H1 (cell line): ENCODE measurements around the gene ACER3. TPM values are rescaled to one million over a fixed set of nuclear protein-coding genes. Genes with fewer than 3 reads are reported as not detected.

Source experiments
- CTCF ChIA-PET: fragments of 300-600 bp; sonication (Branson Sonifier 250); formaldehyde crosslinking; loops from one replicate; lab custom pipeline; 2021; ENCODE audit not compliant: partially characterized antibody; lab: Charles Lee
- POLR2A ChIA-PET: fragments of 300-600 bp; sonication (Branson Sonifier 250); formaldehyde crosslinking; loops from one replicate; lab custom pipeline; 2021; ENCODE audit warnings: inconsistent platforms; ENCODE audit not compliant: partially characterized antibody; lab: Charles Lee
- DNase-seq, 2 experiments: peaks; one replicate each; pipeline versions ENCODE4 v3.0.0 to v3.0.0-alpha.2; 2010 to 2022; ENCODE audit warnings: low spot score in 2 of 2, low read depth in 1 of 2, mixed read lengths in 1 of 2
- FAIRE-seq: peaks from 2 replicates; lab custom pipeline; 2011; peaks lifted over from hg19 to GRCh38; lab: Jason Lieb, UNC
- H2AFZ ChIP-seq: 2 replicates; pipeline ENCODE4 v1.8.1; 2012; ENCODE audit warnings: low read length, inconsistent platforms
- H2AK5ac ChIP-seq: 2 replicates; pipeline ENCODE4 v1.6.1; 2013; ENCODE audit warnings: low read depth, low read length
- H2BK120ac ChIP-seq: replicated peaks from 2 replicates; pipeline ENCODE3; 2013; ENCODE audit warnings: low read depth, low read length, inconsistent platforms
- H2BK12ac ChIP-seq: 2 replicates; pipeline ENCODE4 v1.6.1; 2013; ENCODE audit warnings: low read depth, low read length
- H2BK15ac ChIP-seq: 2 replicates; pipeline ENCODE4 v1.6.1; 2013; ENCODE audit warnings: low read length
- H2BK20ac ChIP-seq: 2 replicates; pipeline ENCODE4 v1.6.1; 2013; ENCODE audit warnings: low read length
- H2BK5ac ChIP-seq: 2 replicates; pipeline ENCODE4 v1.6.1; 2013; ENCODE audit warnings: low read depth, low read length
- H3K14ac ChIP-seq: 2 replicates; pipeline ENCODE4 v1.6.1; 2013; ENCODE audit warnings: inconsistent platforms; ENCODE audit not compliant: insufficient read length
- H3K18ac ChIP-seq: 2 replicates; pipeline ENCODE4 v1.6.1; 2013; ENCODE audit warnings: low read length; ENCODE audit errors: extremely low read depth
- H3K23ac ChIP-seq: 2 replicates; pipeline ENCODE4 v1.6.1; 2013; ENCODE audit warnings: inconsistent platforms; ENCODE audit not compliant: insufficient read length
- H3K23me2 ChIP-seq: 2 replicates; pipeline ENCODE4 v1.6.1; 2013; ENCODE audit warnings: low read depth, low read length
- H3K27ac ChIP-seq: 2 replicates; pipeline ENCODE4 v1.6.1; 2011; ENCODE audit warnings: low read depth, low read length, inconsistent platforms
- H3K27me3 ChIP-seq, 4 experiments: replicated peaks in 1 of 4; 1 replicate in 1 of 4; 2 replicates in 3 of 4; pipeline versions ENCODE4 v1.6.1 to v1.8.1; 2011 to 2013; ENCODE audit warnings: low read length in 3 of 4, mild to moderate bottlenecking in 3 of 4, inconsistent platforms in 2 of 4, mixed read lengths in 2 of 4, moderate library complexity in 1 of 4; ENCODE audit not compliant: control insufficient read depth in 3 of 4, insufficient read depth in 3 of 4; ENCODE audit errors: extremely low read depth in 1 of 4
- H3K36me3 ChIP-seq, 4 experiments: 2 replicates each; pipeline versions ENCODE4 v1.6.1 to v1.8.1; 2011 to 2013; ENCODE audit warnings: mild to moderate bottlenecking in 4 of 4, low read length in 3 of 4, moderate library complexity in 2 of 4, control low read depth in 1 of 4, inconsistent platforms in 1 of 4; ENCODE audit not compliant: insufficient read depth in 4 of 4, control insufficient read depth in 2 of 4
- H3K4ac ChIP-seq: replicated peaks from 2 replicates; pipeline ENCODE3; 2013; ENCODE audit warnings: low read length, low read depth, mixed read lengths, inconsistent platforms; ENCODE audit not compliant: insufficient read length
- H3K4me1 ChIP-seq, 4 experiments: replicated peaks in 1 of 4; 1 replicate in 1 of 4; 2 replicates in 3 of 4; pipeline versions ENCODE4 v1.6.1 to v1.8.1; 2011 to 2013; ENCODE audit warnings: low read length in 3 of 4, inconsistent platforms in 2 of 4, mixed read lengths in 1 of 4; ENCODE audit not compliant: insufficient read depth in 4 of 4, control insufficient read depth in 3 of 4
- H3K4me2 ChIP-seq, 2 experiments: 2 replicates each; pipeline versions ENCODE4 v1.6.1 to v1.8.1; 2011 to 2013; ENCODE audit warnings: low read depth in 2 of 2, low read length in 2 of 2, control low read depth in 1 of 2, inconsistent platforms in 1 of 2, mild to moderate bottlenecking in 1 of 2; ENCODE audit not compliant: insufficient read depth in 1 of 2
- H3K4me3 ChIP-seq, 4 experiments: fragments of 200-600, 300-600 bp in 1 of 4; sonication (generic), shearing (Covaris generic), sonication (Bioruptor Twin) in 1 of 4; 2 replicates each; pipeline versions ENCODE4 v1.5.1 to v1.8.1; 2011 to 2016; ENCODE audit warnings: low read length in 4 of 4, low read depth in 3 of 4, control low read depth in 2 of 4, inconsistent platforms in 2 of 4, mild to moderate bottlenecking in 2 of 4, mixed read lengths in 1 of 4, moderate library complexity in 1 of 4; ENCODE audit not compliant: insufficient read depth in 2 of 4; ENCODE audit errors: extremely low read depth in 1 of 4
- H3K56ac ChIP-seq: replicated peaks from 2 replicates; pipeline ENCODE3; 2013; ENCODE audit warnings: low read depth, mild to moderate bottlenecking, mixed read lengths, low read length, inconsistent platforms; ENCODE audit not compliant: insufficient read length
- H3K79me1 ChIP-seq: 2 replicates; pipeline ENCODE4 v1.6.1; 2013; ENCODE audit warnings: low read depth, low read length, control low read depth
- H3K79me2 ChIP-seq, 2 experiments: 2 replicates each; pipeline versions ENCODE4 v1.6.1 to v1.8.1; 2012 to 2013; ENCODE audit warnings: low read length in 2 of 2, mild to moderate bottlenecking in 2 of 2, inconsistent platforms in 1 of 2; ENCODE audit not compliant: insufficient read depth in 2 of 2, control insufficient read depth in 1 of 2
- H3K9ac ChIP-seq, 4 experiments: replicated peaks in 1 of 4; 1 replicate in 1 of 4; 2 replicates in 3 of 4; pipeline versions ENCODE4 v1.6.1 to v1.8.1; 2011 to 2013; ENCODE audit warnings: low read depth in 3 of 4, low read length in 3 of 4, control low read depth in 2 of 4, mild to moderate bottlenecking in 2 of 4, moderate library complexity in 2 of 4, inconsistent platforms in 1 of 4; ENCODE audit errors: extremely low read depth in 1 of 4
- H3K9me3 ChIP-seq, 2 experiments: 2 replicates each; pipeline versions ENCODE4 v1.6.1 to v1.8.1; 2012 to 2013; ENCODE audit warnings: mild to moderate bottlenecking in 2 of 2, moderate library complexity in 2 of 2, control low read depth in 1 of 2, inconsistent platforms in 1 of 2, low read depth in 1 of 2, low read length in 1 of 2, mixed read lengths in 1 of 2; ENCODE audit not compliant: insufficient read depth in 2 of 2
- H4K20me1 ChIP-seq, 2 experiments: replicated peaks in 1 of 2; 2 replicates each; pipeline versions ENCODE3 to v1.8.1; 2011 to 2013; ENCODE audit warnings: inconsistent platforms in 2 of 2, low read length in 2 of 2, mild to moderate bottlenecking in 1 of 2; ENCODE audit not compliant: insufficient read depth in 2 of 2, control insufficient read depth in 1 of 2
- H4K5ac ChIP-seq: 2 replicates; pipeline ENCODE4 v1.6.1; 2013; ENCODE audit warnings: low read length, low read depth, mixed read lengths, inconsistent platforms; ENCODE audit not compliant: insufficient read length
- H4K8ac ChIP-seq: 2 replicates; pipeline ENCODE4 v1.8.0; 2013; ENCODE audit warnings: mild to moderate bottlenecking, moderate library complexity, low read length, inconsistent platforms; ENCODE audit not compliant: insufficient read depth; ENCODE audit errors: extremely low read depth
- H4K91ac ChIP-seq: replicated peaks from 2 replicates; pipeline ENCODE3; 2013; ENCODE audit warnings: low read length, mixed read lengths, inconsistent platforms; ENCODE audit not compliant: insufficient read length
- BACH1 ChIP-seq: IDR thresholded peaks from 2 replicates; pipeline ENCODE4 v1.6.1; 2012; ENCODE audit warnings: low read length, improper control_type of control experiment
- CBX5 ChIP-seq: fragments of 300-800, 300-1000 bp; sonication (generic); IDR thresholded peaks from 2 replicates; pipeline ENCODE4 v1.7.1; 2016; ENCODE audit warnings: antibody characterized with exemption, low read length, low read depth
- CBX8 ChIP-seq: fragments of 300-800, 300-1000 bp; sonication (generic); IDR thresholded peaks from 2 replicates; pipeline ENCODE4 v1.7.1; 2016; ENCODE audit warnings: low read depth, low read length, borderline replicate concordance
- FOSL1 ChIP-seq: IDR thresholded peaks from 2 replicates; pipeline ENCODE4 v1.6.1; 2011; ENCODE audit warnings: mild to moderate bottlenecking, low read depth, low read length, moderate library complexity; ENCODE audit not compliant: insufficient read depth
- GABPA ChIP-seq: IDR thresholded peaks from 2 replicates; pipeline ENCODE4 v1.6.1; 2011; ENCODE audit warnings: mild to moderate bottlenecking, low read length, moderate library complexity, borderline replicate concordance; ENCODE audit not compliant: insufficient read depth
- HDAC2 ChIP-seq, 2 experiments: fragments of 300-600 bp in 1 of 2; sonication (generic) in 1 of 2; IDR thresholded peaks; 2 replicates each; pipeline ENCODE4 v1.6.1; 2011 to 2012; ENCODE audit warnings: low read depth in 2 of 2, low read length in 2 of 2, mild to moderate bottlenecking in 2 of 2, moderate library complexity in 2 of 2, borderline replicate concordance in 1 of 2, inconsistent platforms in 1 of 2
- KDM1A ChIP-seq: fragments of 200-600, 300-600 bp; sonication (generic); IDR thresholded peaks from 2 replicates; pipeline ENCODE4 v1.7.1; 2016; ENCODE audit warnings: mild to moderate bottlenecking, low read length, borderline replicate concordance
- PHF8 ChIP-seq: fragments of 200-600 bp; sonication (generic); conservative IDR thresholded peaks from 2 replicates; pipeline ENCODE4 v1.7.1; 2012; ENCODE audit warnings: low read depth, mild to moderate bottlenecking, inconsistent platforms, low read length, moderate library complexity
- RXRA ChIP-seq: IDR thresholded peaks from 2 replicates; pipeline ENCODE4 v1.6.1; 2011; ENCODE audit warnings: low read depth, mild to moderate bottlenecking, low read length, moderate library complexity; ENCODE audit not compliant: insufficient read depth
- SP4 ChIP-seq: IDR thresholded peaks from 2 replicates; pipeline ENCODE4 v1.6.1; 2012; ENCODE audit warnings: low read length, inconsistent platforms
- SRF ChIP-seq: IDR thresholded peaks from 2 replicates; pipeline ENCODE4 v1.6.1; 2011; ENCODE audit warnings: mild to moderate bottlenecking, low read depth, low read length, moderate library complexity
- WGBS, 2 experiments: shearing (Covaris generic) in 1 of 2; methylation state at CpG; one replicate each; pipeline versions ENCODE4 v1.1.6 to v1.1.7; 2013 to 2015; ENCODE audit warnings: low lambda C conversion rate in 2 of 2, mixed read lengths in 2 of 2, inconsistent platforms in 1 of 2, low coverage in 1 of 2, missing lambda C conversion rate in 1 of 2; ENCODE audit not compliant: insufficient replicate concordance in 2 of 2, insufficient coverage in 1 of 2, insufficient read length in 1 of 2; ENCODE audit errors: extremely low coverage in 1 of 2, missing lambda C conversion rate in 1 of 2; 5-methylcytosine and 5-hydroxymethylcytosine counted together
- polyA plus RNA-seq, 7 experiments: library from polyadenylated mRNA; depleted of rRNA in 3 of 7; stranded (reverse) in 5 of 7; unstranded in 2 of 7; fragments of >200 nt in 5 of 7; fragments of 200-250 nt in 2 of 7; gene quantifications; 1 replicate in 5 of 7; 2 replicates in 1 of 7; 4 replicates in 1 of 7; pipeline versions ENCODE4 v1.2.1 to v1.2.3, GENCODE V29; 2011 to 2013; ENCODE audit warnings: missing spikeins in 2 of 7, mixed read lengths in 2 of 7
- total RNA-seq: library from RNA; stranded (reverse); fragmentation: NEBNext Ultra II Directional; extraction: Animal tissue kit (Norgen Biotek cat#: 25700); gene quantifications from 2 replicates; pipeline ENCODE4 v1.2.1, GENCODE V29; 2021

ACER3 gene
- total and polyA plus RNA-seq, 2 of the 8 experiments (the other 6 are each of a cell fraction or from before 2014, with no cell fraction given), result 5.7 to 16.2 TPM

DNA sequence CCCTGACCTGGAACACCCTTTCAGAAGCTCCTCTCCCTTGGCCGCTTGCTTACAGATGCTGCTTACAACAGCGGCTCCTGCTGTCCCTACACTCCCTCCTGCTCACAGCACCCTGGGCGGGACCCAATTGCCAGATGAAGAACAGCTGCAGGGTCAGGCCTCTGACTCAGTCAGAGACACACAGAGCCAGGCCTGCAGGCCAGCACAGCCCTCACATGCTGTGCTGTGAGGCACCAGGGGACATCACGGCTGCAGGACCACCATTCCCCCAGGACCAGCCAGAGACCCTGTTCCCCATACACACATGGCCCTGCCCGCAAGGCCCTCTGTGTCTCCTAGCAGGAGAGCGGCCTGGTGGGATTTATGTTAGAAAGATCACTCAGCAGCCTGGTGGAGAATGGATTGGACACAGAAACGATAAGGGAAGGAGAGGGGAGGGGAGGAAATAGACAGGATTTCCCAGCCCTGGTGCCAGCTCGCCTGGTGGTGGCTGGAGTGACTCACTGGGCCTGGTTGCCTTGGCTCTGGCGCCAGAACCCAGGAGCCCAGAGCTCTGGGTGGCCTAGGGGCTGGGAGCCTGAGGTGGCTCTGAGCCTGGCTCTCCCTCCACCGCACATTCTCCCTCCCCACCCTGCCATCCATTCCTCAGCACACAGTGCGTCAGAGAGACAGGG, 212.7 kb downstream of the ACER3 start:
- Histone ChIP-seq H2BK5ac (peak overlapping the region; percentile 21; the same call in 1 of the 2 replicates), H2BK15ac (no peak overlapping the region), H3K18ac (no peak overlapping the region), H3K27ac (no peak overlapping the region), H3K23me2 (no peaks in the 10 kb centered on the region), H2BK12ac (no peak overlapping the region), H2BK120ac (no peak overlapping the region), H4K8ac (peak overlapping the region; percentile 86; the same call in 1 of the 2 replicates), H3K9ac (no peak overlapping the region), H4K5ac (no peak overlapping the region), H3K4ac (no peak overlapping the region), H2AFZ (no peak overlapping the region), H4K20me1 (peaks cover 0 to 2% of the 10 kb centered on the region in 2 experiments), H2BK20ac (no peak overlapping the region), H3K79me2 (no peaks in the 10 kb centered on the region), H3K4me1 (peaks cover 0 to 4% (median 0%) of the 10 kb centered on the region in 4 experiments; a peak in 2 of 7 replicates), H3K79me1 (no peaks in the 10 kb centered on the region; the same call in 1 of the 2 replicates), H3K14ac (no peak overlapping the region), H3K4me2 (no peak overlapping the region), H3K36me3 (no peaks in the 10 kb centered on the region), H2AK5ac (no peak overlapping the region), H3K27me3 (no peaks in the 10 kb centered on the region), H3K9me3 (no peaks in the 10 kb centered on the region), H3K4me3 (no peak overlapping the region), H4K91ac (no peak overlapping the region), H3K56ac (no peak overlapping the region), H3K23ac (no peak overlapping the region)
- WGBS, 2 experiments, result 87% methylated on average over 10 of the region's 11 CpGs; no CpG with 5 or more reads in 1 of the 2 experiments
- DNase-seq (no peak), FAIRE-seq (no peak)
- ChIA-PET POLR2A (interaction anchor here (0.7 to 1.6 kb wide), 2 partner anchors 11 kb away, joined by 3 to 7 read pairs; no protein-coding TSS in a partner anchor), CTCF (interaction anchor here (0.6 to 4.5 kb wide), 7 partner anchors 10 to 83 kb away, joined by 3 to 63 read pairs (median 4); partner anchors contain the start of gene MYO7A)
- TF ChIP-seq CBX5 (no peak), BACH1 (no peak), GABPA (no peak), CBX8 (no peak), FOSL1 (no peak), SP4 (no peak), HDAC2 (IDR thresholded peaks at IDR 0.05; ENCODE audit: borderline replicate concordance in 1 of 2, low read depth in 2 of 2, low read length in 2 of 2) (no peak), PHF8 (no peak), KDM1A (no peak), SRF (no peak), RXRA (no peak)
